ENCODE results near the gene SHROOM2. TPM values are rescaled to one million over a fixed set of nuclear protein-coding genes. Genes with fewer than 3 reads are reported as not detected.
A peak's percentile ranks its signal among the peaks of the same experiment; 100 is the strongest.

SHROOM2 gene
- total and polyA plus RNA-seq, 2 donors (not counting 1 experiment from before 2014, with no cell fraction given): under 0.01 to 6.3 TPM

DNA sequence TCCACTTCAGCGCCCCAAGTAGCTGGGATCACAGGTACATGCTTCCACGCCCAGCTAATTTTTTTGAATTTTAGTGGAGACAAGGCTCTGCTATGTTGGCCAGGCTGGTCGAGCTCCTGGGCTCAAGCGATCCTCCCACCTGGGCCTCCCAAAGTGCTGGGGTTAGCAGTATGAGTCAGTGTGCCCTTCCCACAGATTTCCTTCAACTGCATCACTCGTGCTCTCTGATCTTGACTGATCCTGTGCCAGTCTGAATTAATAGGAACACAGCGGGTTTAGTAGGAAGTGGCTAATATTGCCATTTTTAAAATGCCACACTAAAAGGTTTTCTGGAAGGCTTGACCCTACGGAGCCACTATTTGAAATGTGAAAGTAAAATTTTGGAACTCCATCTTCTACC, 4.3 kb upstream of the SHROOM2 start:
- Histone ChIP-seq H3K4me3 (replicated peaks in 1 of 4; ENCODE audit: control extremely low read depth in 1 of 4, insufficient read depth in 1 of 4, low read depth in 3 of 4, low read length in 4 of 4) (no peak overlapping the region), H2AFZ (ENCODE audit: low read length) (no peak overlapping the region), H3K27me3 (ENCODE audit: control insufficient read depth, insufficient read depth, low read length) (peaks cover 11% of the 10 kb centered on the region), H3K9me3 (ENCODE audit: control insufficient read depth, insufficient read depth, low read depth, low read length) (no peaks in the 10 kb centered on the region), H3K79me2 (ENCODE audit: control insufficient read depth, insufficient read depth, low read length) (no peaks in the 10 kb centered on the region), H3K36me3 (ENCODE audit: control insufficient read depth, insufficient read depth, low read length) (no peaks in the 10 kb centered on the region), H4K20me1 (ENCODE audit: control insufficient read depth, extremely low read depth, insufficient read depth, low read length) (no peaks in the 10 kb centered on the region), H3K4me2 (ENCODE audit: extremely low read depth, insufficient read depth, low read length) (no peak overlapping the region), H3K4me1 (ENCODE audit: control insufficient read depth, extremely low read depth, insufficient read depth, low read length) (no peaks in the 10 kb centered on the region), H3K27ac (ENCODE audit: insufficient read depth, low read length) (no peak overlapping the region), H3K9ac (ENCODE audit: insufficient read depth, low read length) (no peak overlapping the region)
- no peak for TF ChIP-seq EZH2 (IDR thresholded peaks at IDR 0.05; ENCODE audit: low read length, missing control alignments)
- TF ChIP-seq, protein P1, sequence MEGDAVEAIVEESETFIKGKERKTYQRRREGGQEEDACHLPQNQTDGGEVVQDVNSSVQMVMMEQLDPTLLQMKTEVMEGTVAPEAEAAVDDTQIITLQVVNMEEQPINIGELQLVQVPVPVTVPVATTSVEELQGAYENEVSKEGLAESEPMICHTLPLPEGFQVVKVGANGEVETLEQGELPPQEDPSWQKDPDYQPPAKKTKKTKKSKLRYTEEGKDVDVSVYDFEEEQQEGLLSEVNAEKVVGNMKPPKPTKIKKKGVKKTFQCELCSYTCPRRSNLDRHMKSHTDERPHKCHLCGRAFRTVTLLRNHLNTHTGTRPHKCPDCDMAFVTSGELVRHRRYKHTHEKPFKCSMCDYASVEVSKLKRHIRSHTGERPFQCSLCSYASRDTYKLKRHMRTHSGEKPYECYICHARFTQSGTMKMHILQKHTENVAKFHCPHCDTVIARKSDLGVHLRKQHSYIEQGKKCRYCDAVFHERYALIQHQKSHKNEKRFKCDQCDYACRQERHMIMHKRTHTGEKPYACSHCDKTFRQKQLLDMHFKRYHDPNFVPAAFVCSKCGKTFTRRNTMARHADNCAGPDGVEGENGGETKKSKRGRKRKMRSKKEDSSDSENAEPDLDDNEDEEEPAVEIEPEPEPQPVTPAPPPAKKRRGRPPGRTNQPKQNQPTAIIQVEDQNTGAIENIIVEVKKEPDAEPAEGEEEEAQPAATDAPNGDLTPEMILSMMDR (conservative IDR thresholded peaks at IDR 0.05 in 1 of 2, IDR thresholded peaks at IDR 0.05 in 1 of 2; ENCODE audit: low read depth in 1 of 2, low read length in 2 of 2): no peak
- DNase-seq (ENCODE audit: low read depth in 2 of 2): no peak

DNA sequence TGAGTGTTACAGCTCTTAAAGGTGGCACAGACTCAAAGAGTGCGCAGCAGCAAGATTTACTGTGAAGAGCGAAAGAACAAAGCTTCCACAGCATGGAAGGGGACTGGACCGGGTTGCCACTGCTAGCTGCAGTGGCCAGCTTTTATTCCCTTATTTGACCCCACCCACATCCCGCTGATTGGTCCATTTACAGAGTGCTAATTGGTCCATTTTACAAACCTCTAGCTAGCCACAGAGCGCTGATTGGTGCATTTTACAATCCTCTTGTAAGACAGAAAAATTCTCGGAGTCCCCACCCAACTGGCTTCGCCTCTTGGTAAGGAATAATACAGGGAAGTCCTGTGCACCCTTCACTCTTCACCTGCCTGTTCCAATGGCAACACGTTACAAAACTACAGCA, 1.9 kb upstream of the SHROOM2 start:
- Histone ChIP-seq H3K9ac (ENCODE audit: insufficient read depth, low read length) (no peak overlapping the region), H3K79me2 (ENCODE audit: control insufficient read depth, insufficient read depth, low read length) (no peaks in the 10 kb centered on the region), H3K4me3 (replicated peaks in 1 of 4; ENCODE audit: control extremely low read depth in 1 of 4, insufficient read depth in 1 of 4, low read depth in 3 of 4, low read length in 4 of 4) (no peak overlapping the region), H2AFZ (ENCODE audit: low read length) (no peak overlapping the region), H3K4me2 (ENCODE audit: extremely low read depth, insufficient read depth, low read length) (no peak overlapping the region), H3K9me3 (ENCODE audit: control insufficient read depth, insufficient read depth, low read depth, low read length) (no peaks in the 10 kb centered on the region), H3K36me3 (ENCODE audit: control insufficient read depth, insufficient read depth, low read length) (no peaks in the 10 kb centered on the region), H4K20me1 (ENCODE audit: control insufficient read depth, extremely low read depth, insufficient read depth, low read length) (no peaks in the 10 kb centered on the region), H3K27ac (ENCODE audit: insufficient read depth, low read length) (no peak overlapping the region), H3K4me1 (ENCODE audit: control insufficient read depth, extremely low read depth, insufficient read depth, low read length) (no peaks in the 10 kb centered on the region), H3K27me3 (ENCODE audit: control insufficient read depth, insufficient read depth, low read length) (peaks cover 11% of the 10 kb centered on the region)
- TF ChIP-seq EZH2 (IDR thresholded peaks at IDR 0.05; ENCODE audit: low read length, missing control alignments): no peak
- TF ChIP-seq, protein P1 (conservative IDR thresholded peaks at IDR 0.05 in 1 of 2, IDR thresholded peaks at IDR 0.05 in 1 of 2; ENCODE audit: low read depth in 1 of 2, low read length in 2 of 2): no peak
- no peak for DNase-seq (ENCODE audit: low read depth in 2 of 2)

DNA sequence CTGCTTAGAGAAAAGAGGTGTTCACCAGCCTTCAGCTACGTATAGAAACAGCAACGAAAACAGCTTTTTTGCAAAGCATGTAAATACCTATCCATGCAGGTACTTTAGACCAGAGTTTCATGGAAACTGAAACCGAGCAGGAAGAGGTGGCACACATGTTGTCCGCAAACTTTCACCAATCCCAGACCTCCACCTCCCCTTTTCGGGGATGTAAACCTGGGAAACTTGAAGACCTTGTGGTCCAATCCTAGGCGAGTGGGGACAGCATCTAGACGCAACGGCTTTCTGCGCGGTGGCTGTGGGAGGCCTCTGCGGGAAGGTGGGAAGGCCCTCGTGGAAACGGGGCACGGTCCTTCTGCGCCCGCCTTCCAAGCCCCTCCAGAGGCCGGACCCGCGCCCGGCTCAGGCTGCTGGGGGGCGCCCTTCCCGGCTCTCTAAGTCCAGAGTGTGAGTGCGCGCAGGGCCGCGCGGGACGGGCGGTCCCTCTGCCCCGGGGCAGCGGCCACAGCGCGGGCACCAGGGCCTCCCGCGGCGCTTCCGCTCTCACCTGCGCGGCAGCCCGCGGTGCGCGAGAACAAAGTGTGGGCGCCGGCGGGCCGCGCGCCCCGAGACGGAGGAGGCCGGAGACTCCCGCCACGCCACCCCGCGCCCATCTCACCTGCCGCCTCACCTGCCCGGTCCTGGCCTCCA, 830 bp upstream of the SHROOM2 start:
- no peaks in the 10 kb centered on the region for H3K79me2 ChIP-seq (ENCODE audit: control insufficient read depth, insufficient read depth, low read length)
- H3K9me3 ChIP-seq (ENCODE audit: control insufficient read depth, insufficient read depth, low read depth, low read length): no peaks in the 10 kb centered on the region
- no peak overlapping the region for H3K27ac ChIP-seq (ENCODE audit: insufficient read depth, low read length)
- no peak overlapping the region for H2AFZ ChIP-seq (ENCODE audit: low read length)
- no peak overlapping the region for H3K4me2 ChIP-seq (ENCODE audit: extremely low read depth, insufficient read depth, low read length)
- H3K4me3 ChIP-seq (replicated peaks in 1 of 4; ENCODE audit: control extremely low read depth in 1 of 4, insufficient read depth in 1 of 4, low read depth in 3 of 4, low read length in 4 of 4): no peak overlapping the region
- DNase-seq (ENCODE audit: low read depth in 2 of 2): no peak
- H3K36me3 ChIP-seq (ENCODE audit: control insufficient read depth, insufficient read depth, low read length): no peaks in the 10 kb centered on the region
- TF ChIP-seq, protein P1 (conservative IDR thresholded peaks at IDR 0.05 in 1 of 2, IDR thresholded peaks at IDR 0.05 in 1 of 2; ENCODE audit: low read depth in 1 of 2, low read length in 2 of 2): no peak
- TF ChIP-seq EZH2 (IDR thresholded peaks at IDR 0.05; ENCODE audit: low read length, missing control alignments): peak; percentile 66
- no peak overlapping the region for H3K9ac ChIP-seq (ENCODE audit: insufficient read depth, low read length)
- peaks cover 11% of the 10 kb centered on the region for H3K27me3 ChIP-seq (ENCODE audit: control insufficient read depth, insufficient read depth, low read length)
- H3K4me1 ChIP-seq (ENCODE audit: control insufficient read depth, extremely low read depth, insufficient read depth, low read length): no peaks in the 10 kb centered on the region
- H4K20me1 ChIP-seq (ENCODE audit: control insufficient read depth, extremely low read depth, insufficient read depth, low read length): no peaks in the 10 kb centered on the region
